Testis (tissue), 2 donors: ENCODE results near the gene ATRNL1.

ENCODE experiments used
- CTCF ChIP-seq, 3 experiments: fragments of 450-650 bp in 2 of 3; fragments of 200-600 bp in 1 of 3; sonication (generic) in 1 of 3; IDR thresholded peaks; one replicate each; pipeline ENCODE4 v1.5.1; 2016 to 2019; ENCODE audit warnings: antibody characterized with exemption in 3 of 3, mild to moderate bottlenecking in 2 of 3, moderate library complexity in 1 of 3
- POLR2A ChIP-seq: fragments of 450-650 bp; IDR thresholded peaks from one replicate; pipeline ENCODE4 v1.6.1; 2017; ENCODE audit warnings: antibody characterized with exemption, mild to moderate bottlenecking, moderate library complexity

GRCh38 chr10:115980470-115980869 lies 887.3 kb downstream of the ATRNL1 start:
- TF ChIP-seq POLR2A (no peak), CTCF (IDR thresholded peaks at IDR 0.05) (no peak)
